CD4-positive, CD25-positive, alpha-beta regulatory T cell (primary cell): ENCODE results near the gene STARD7. TPM values are rescaled to one million over a fixed set of nuclear protein-coding genes. Genes with fewer than 3 reads are reported as not detected.

Experiments
- ATAC-seq, 2 donors: fragments of 150-1000 bp; cut with Tn5 transposase; one replicate each; pipeline ENCODE4 v1.10.0; 2021; ENCODE audit warnings: low read depth in 2 of 2, moderate number of reproducible peaks in 2 of 2, moderate library complexity in 1 of 2
- DNase-seq, 3 donors: peaks; one replicate each; pipeline versions ENCODE4 v3.0.0 to v3.0.0-alpha.2; 2012 to 2022; ENCODE audit warnings: mixed read lengths in 1 of 3
- H3K27ac ChIP-seq: one replicate; pipeline ENCODE4 v1.7.0; 2013; ENCODE audit warnings: mild to moderate bottlenecking, low read length; ENCODE audit not compliant: insufficient read depth, poor library complexity, severe bottlenecking
- H3K27me3 ChIP-seq: one replicate; pipeline ENCODE4 v1.7.0; 2013; ENCODE audit warnings: low read length; ENCODE audit not compliant: control insufficient read depth, insufficient read depth
- H3K36me3 ChIP-seq: one replicate; pipeline ENCODE4 v1.7.0; 2013; ENCODE audit warnings: mild to moderate bottlenecking, low read length, moderate library complexity; ENCODE audit not compliant: control insufficient read depth, insufficient read depth
- H3K4me1 ChIP-seq: 2 replicates; pipeline ENCODE4 v1.7.0; 2013; ENCODE audit warnings: mild to moderate bottlenecking, low read length; ENCODE audit not compliant: insufficient read depth, control insufficient read depth, poor library complexity, severe bottlenecking
- H3K4me3 ChIP-seq: one replicate; pipeline ENCODE4 v1.7.0; 2013; ENCODE audit warnings: low read depth, mild to moderate bottlenecking, low read length, moderate library complexity
- H3K9me3 ChIP-seq, 2 experiments: 1 replicate in 1 of 2; 2 replicates in 1 of 2; pipeline ENCODE4 v1.7.0; 2013; ENCODE audit warnings: low read length in 2 of 2, mild to moderate bottlenecking in 1 of 2, moderate library complexity in 1 of 2; ENCODE audit not compliant: control insufficient read depth in 2 of 2
- H3K27ac Mint-ChIP-seq, 3 donors: one replicate each; pipeline ENCODE4 v1.8.0; 2020 to 2022; ENCODE audit warnings: mild to moderate bottlenecking in 3 of 3, mixed read lengths in 3 of 3, moderate library complexity in 2 of 3
- H3K27me3 Mint-ChIP-seq: one replicate; pipeline ENCODE4 v1.8.0; 2022; ENCODE audit warnings: mild to moderate bottlenecking, mixed read lengths
- H3K36me3 Mint-ChIP-seq: one replicate; pipeline ENCODE4 v1.8.0; 2020; ENCODE audit warnings: mixed read lengths
- H3K4me1 Mint-ChIP-seq, 4 donors: one replicate each; pipeline ENCODE4 v1.8.0; 2020 to 2022; ENCODE audit warnings: mixed read lengths in 4 of 4, mild to moderate bottlenecking in 1 of 4
- H3K4me3 Mint-ChIP-seq, 4 donors: one replicate each; pipeline ENCODE4 v1.8.0; 2020 to 2022; ENCODE audit warnings: mild to moderate bottlenecking in 4 of 4, mixed read lengths in 4 of 4, moderate library complexity in 3 of 4
- H3K9me3 Mint-ChIP-seq, 7 donors: one replicate each; pipeline ENCODE4 v1.8.0; 2020 to 2022; ENCODE audit warnings: mixed read lengths in 7 of 7, mild to moderate bottlenecking in 3 of 7, moderate library complexity in 2 of 7
- polyA plus RNA-seq, 4 donors: library from polyadenylated mRNA; unstranded; fragments of 300-500 nt; fragmentation: Illumina TruSeq; gene quantifications; one replicate each; pipeline ENCODE4 v1.2.3, GENCODE V29; 2021
- total RNA-seq: library from RNA; stranded (reverse); gene quantifications from one replicate; pipeline ENCODE4 v1.2.3, GENCODE V29; 2022

The STARD7 gene
- total and polyA plus RNA-seq, 5 donors from 2014 or later = 97.2 to 208 (median 196) TPM

GRCh38 chr2:96181529-96181928 is 27.1 kb downstream of the STARD7 start:
- Mint-ChIP-seq H3K27ac (peak overlapping the region in 2 of 3 donors; percentile 2 to 6), H3K9me3 (no peaks in the 10 kb centered on the region), H3K4me1 (peaks cover 0 to 7% (median 1%) of the 10 kb centered on the region in 4 donors), H3K27me3 (no peaks in the 10 kb centered on the region), H3K36me3 (peaks cover 14% of the 10 kb centered on the region), H3K4me3 (no peak overlapping the region)
- Histone ChIP-seq H3K27me3 (no peaks in the 10 kb centered on the region), H3K36me3 (peaks cover 25% of the 10 kb centered on the region), H3K4me1 (peaks cover 6% of the 10 kb centered on the region), H3K27ac (no peak overlapping the region), H3K9me3 (no peaks in the 10 kb centered on the region), H3K4me3 (no peak overlapping the region)
- ATAC-seq (no peak), DNase-seq (no peak)

- Mint-ChIP-seq H3K4me3 (no peak overlapping the region), H3K27ac (peak overlapping the region in 1 of 3 donors; percentile 23), H3K27me3 (no peaks in the 10 kb centered on the region), H3K36me3 (peaks cover 14% of the 10 kb centered on the region), H3K4me1 (peaks cover 0 to 7% (median 1%) of the 10 kb centered on the region in 4 donors), H3K9me3 (no peaks in the 10 kb centered on the region)
- peak in 1 of 3 donors; percentile 34 for DNase-seq
- Histone ChIP-seq H3K27ac (no peak overlapping the region), H3K27me3 (no peaks in the 10 kb centered on the region), H3K4me1 (peaks cover 6% of the 10 kb centered on the region), H3K4me3 (no peak overlapping the region), H3K9me3 (no peaks in the 10 kb centered on the region), H3K36me3 (peaks cover 15% of the 10 kb centered on the region)
- ATAC-seq = peak in 1 of 2 donors; percentile 37
These were observed 28.1 kb downstream of the STARD7 start for GRCh38 chr2:96180521-96180920.

- Mint-ChIP-seq H3K9me3 (no peaks in the 10 kb centered on the region), H3K27ac (no peak overlapping the region), H3K27me3 (no peaks in the 10 kb centered on the region), H3K4me3 (no peak overlapping the region), H3K36me3 (peaks cover 10% of the 10 kb centered on the region), H3K4me1 (peaks cover 0 to 7% (median 1%) of the 10 kb centered on the region in 4 donors)
- H3K9me3 ChIP-seq = no peaks in the 10 kb centered on the region
- H3K4me3 ChIP-seq = no peak overlapping the region
- no peak overlapping the region for H3K27ac ChIP-seq
- H3K36me3 ChIP-seq = peaks cover 10% of the 10 kb centered on the region
- H3K4me1 ChIP-seq = peaks cover 6% of the 10 kb centered on the region
- DNase-seq (no peak), ATAC-seq (no peak)
- no peaks in the 10 kb centered on the region for H3K27me3 ChIP-seq
These were observed 28.6 kb downstream of the STARD7 start for GRCh38 chr2:96180002-96180401.

GRCh38 chr2:96176661-96177060 is 32.0 kb downstream of the STARD7 start:
- H3K27ac Mint-ChIP-seq = no peak overlapping the region

GRCh38 chr2:96175951-96176350 is 32.7 kb downstream of the STARD7 start:
- H3K36me3 ChIP-seq = no peaks in the 10 kb centered on the region
- no peak overlapping the region for H3K27ac ChIP-seq
- H3K27me3 ChIP-seq = no peaks in the 10 kb centered on the region
- no peak overlapping the region for H3K4me3 Mint-ChIP-seq
- H3K9me3 Mint-ChIP-seq = no peaks in the 10 kb centered on the region
- H3K4me1 ChIP-seq = peaks cover 6% of the 10 kb centered on the region
- no peak overlapping the region for H3K4me3 ChIP-seq
- peaks cover 5 to 16% (median 9%) of the 10 kb centered on the region in 4 donors for H3K4me1 Mint-ChIP-seq
- H3K27me3 Mint-ChIP-seq = no peaks in the 10 kb centered on the region
- no peak for ATAC-seq
- H3K27ac Mint-ChIP-seq = no peak overlapping the region
- H3K36me3 Mint-ChIP-seq = no peaks in the 10 kb centered on the region
- no peak for DNase-seq
- no peaks in the 10 kb centered on the region for H3K9me3 ChIP-seq

More at GRCh38 chr2:96176661-96177060, 32.0 kb downstream of the STARD7 start:
- H3K36me3 ChIP-seq = no peaks in the 10 kb centered on the region
- no peaks in the 10 kb centered on the region for H3K27me3 ChIP-seq
- Mint-ChIP-seq H3K9me3 (no peaks in the 10 kb centered on the region), H3K4me3 (peak overlapping the region in 1 of 4 donors; percentile 54), H3K4me1 (peaks cover 5 to 16% (median 9%) of the 10 kb centered on the region in 4 donors), H3K36me3 (no peaks in the 10 kb centered on the region), H3K27me3 (no peaks in the 10 kb centered on the region)
- H3K4me3 ChIP-seq = no peak overlapping the region
- no peak for DNase-seq
- no peaks in the 10 kb centered on the region for H3K9me3 ChIP-seq
- peaks cover 6% of the 10 kb centered on the region for H3K4me1 ChIP-seq
- no peak overlapping the region for H3K27ac ChIP-seq
- no peak for ATAC-seq

GRCh38 chr2:96174251-96175144 is 34.1 kb downstream of the STARD7 start:
- peak; percentile 72 to 83 (median 81) for DNase-seq
- peak; percentile 94 to 95 for ATAC-seq
- Histone ChIP-seq H3K9me3 (no peaks in the 10 kb centered on the region), H3K36me3 (no peaks in the 10 kb centered on the region), H3K4me3 (no peak overlapping the region), H3K27me3 (no peaks in the 10 kb centered on the region), H3K4me1 (no peaks in the 10 kb centered on the region), H3K27ac (no peak overlapping the region)
- Mint-ChIP-seq H3K36me3 (no peaks in the 10 kb centered on the region), H3K4me3 (no peak overlapping the region), H3K27me3 (no peaks in the 10 kb centered on the region), H3K9me3 (no peaks in the 10 kb centered on the region), H3K4me1 (peaks cover 5 to 11% (median 7%) of the 10 kb centered on the region in 4 donors), H3K27ac (peak overlapping the region; percentile 63 to 95 (median 70))

- H3K27me3 ChIP-seq = no peaks in the 10 kb centered on the region
- Mint-ChIP-seq H3K36me3 (no peaks in the 10 kb centered on the region), H3K27me3 (no peaks in the 10 kb centered on the region), H3K27ac (peak overlapping the region in 2 of 3 donors; percentile 13 to 75), H3K9me3 (peaks cover 0 to 2% (median 0%) of the 10 kb centered on the region in 7 donors), H3K4me3 (peak overlapping the region in 1 of 4 donors; percentile 75), H3K4me1 (peaks cover 12 to 25% (median 16%) of the 10 kb centered on the region in 4 donors)
- no peaks in the 10 kb centered on the region for H3K9me3 ChIP-seq
- no peak overlapping the region for H3K4me3 ChIP-seq
- no peak for ATAC-seq
- no peaks in the 10 kb centered on the region for H3K36me3 ChIP-seq
- H3K27ac ChIP-seq = no peak overlapping the region
- DNase-seq = no peak
- no peaks in the 10 kb centered on the region for H3K4me1 ChIP-seq
These were observed 36.8 kb downstream of the STARD7 start for GRCh38 chr2:96171831-96172230.
